ENCODE measurements around the gene ATR.

DNA sequence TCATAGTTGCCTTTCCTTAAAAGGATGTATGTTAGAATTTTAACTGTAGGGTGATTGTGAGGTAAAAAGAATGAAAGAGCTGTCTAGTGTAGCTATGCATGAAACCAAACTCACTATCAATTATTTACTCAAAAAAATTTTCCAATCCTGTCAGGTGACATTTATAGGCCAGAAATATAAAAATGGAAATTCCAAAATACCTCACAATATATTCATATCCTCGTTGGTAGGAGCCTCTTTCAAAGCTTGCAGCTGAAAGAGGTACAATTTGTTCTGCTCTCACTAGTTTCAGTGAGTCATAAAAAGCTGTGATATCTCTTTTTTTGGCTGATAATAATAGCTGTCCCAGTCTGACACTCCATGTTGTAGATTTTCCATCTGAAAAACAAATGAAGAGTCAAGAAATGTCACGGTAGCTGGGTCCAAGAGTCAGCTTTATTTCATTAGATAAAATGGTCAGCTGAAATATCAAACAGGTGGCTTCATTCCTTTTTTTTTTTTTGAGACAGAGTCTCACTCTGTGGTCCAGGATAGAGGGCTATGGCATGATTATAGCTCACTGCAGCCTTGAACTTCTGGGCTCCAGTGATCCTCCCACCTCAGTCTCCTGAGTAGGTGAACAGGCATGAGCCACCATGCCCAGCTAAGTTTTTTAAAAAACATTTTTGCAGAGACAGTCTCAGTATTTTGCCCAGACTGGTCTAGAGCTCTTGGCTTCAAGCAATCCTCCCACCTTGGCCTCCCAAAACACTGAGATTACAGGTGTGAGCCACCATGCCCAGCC lies 79.9 kb downstream of the ATR start:
- TF ChIP-seq, protein P1, sequence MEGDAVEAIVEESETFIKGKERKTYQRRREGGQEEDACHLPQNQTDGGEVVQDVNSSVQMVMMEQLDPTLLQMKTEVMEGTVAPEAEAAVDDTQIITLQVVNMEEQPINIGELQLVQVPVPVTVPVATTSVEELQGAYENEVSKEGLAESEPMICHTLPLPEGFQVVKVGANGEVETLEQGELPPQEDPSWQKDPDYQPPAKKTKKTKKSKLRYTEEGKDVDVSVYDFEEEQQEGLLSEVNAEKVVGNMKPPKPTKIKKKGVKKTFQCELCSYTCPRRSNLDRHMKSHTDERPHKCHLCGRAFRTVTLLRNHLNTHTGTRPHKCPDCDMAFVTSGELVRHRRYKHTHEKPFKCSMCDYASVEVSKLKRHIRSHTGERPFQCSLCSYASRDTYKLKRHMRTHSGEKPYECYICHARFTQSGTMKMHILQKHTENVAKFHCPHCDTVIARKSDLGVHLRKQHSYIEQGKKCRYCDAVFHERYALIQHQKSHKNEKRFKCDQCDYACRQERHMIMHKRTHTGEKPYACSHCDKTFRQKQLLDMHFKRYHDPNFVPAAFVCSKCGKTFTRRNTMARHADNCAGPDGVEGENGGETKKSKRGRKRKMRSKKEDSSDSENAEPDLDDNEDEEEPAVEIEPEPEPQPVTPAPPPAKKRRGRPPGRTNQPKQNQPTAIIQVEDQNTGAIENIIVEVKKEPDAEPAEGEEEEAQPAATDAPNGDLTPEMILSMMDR (IDR thresholded peaks at IDR 0.05), result no peak
- TF ChIP-seq POLR2AphosphoS5 (IDR thresholded peaks at IDR 0.05), result no peak
- TF ChIP-seq POLR2A (IDR thresholded peaks at IDR 0.05), result no peak
- TF ChIP-seq EP300 (IDR thresholded peaks at IDR 0.05), result no peak
